Stimulated activated naive CD8-positive, alpha-beta T cell treated with anti-CD3 and anti-CD28 coated beads, Interleukin-15, Interleukin-2, amounts not matched to agents 100 ng/mL and 50 ng/mL, for 24 hours (primary cell): ENCODE results near the gene CHD9NB.

Experiments
- H3K27ac Mint-ChIP-seq: one replicate; pipeline ENCODE4 v1.8.0; 2021; ENCODE audit warnings: mild to moderate bottlenecking, mixed read lengths
- H3K27me3 Mint-ChIP-seq: one replicate; pipeline ENCODE4 v1.8.0; 2021; ENCODE audit warnings: mixed read lengths
- H3K36me3 Mint-ChIP-seq: one replicate; pipeline ENCODE4 v1.8.0; 2021; ENCODE audit warnings: low read depth, mixed read lengths
- H3K4me1 Mint-ChIP-seq: one replicate; pipeline ENCODE4 v1.8.0; 2021; ENCODE audit warnings: low read depth, mixed read lengths
- H3K4me3 Mint-ChIP-seq: one replicate; pipeline ENCODE4 v1.8.0; 2021; ENCODE audit warnings: mild to moderate bottlenecking, mixed read lengths
- H3K9me3 Mint-ChIP-seq: one replicate; pipeline ENCODE4 v1.8.0; 2021; ENCODE audit warnings: mixed read lengths

Gene CHD9NB

DNA sequence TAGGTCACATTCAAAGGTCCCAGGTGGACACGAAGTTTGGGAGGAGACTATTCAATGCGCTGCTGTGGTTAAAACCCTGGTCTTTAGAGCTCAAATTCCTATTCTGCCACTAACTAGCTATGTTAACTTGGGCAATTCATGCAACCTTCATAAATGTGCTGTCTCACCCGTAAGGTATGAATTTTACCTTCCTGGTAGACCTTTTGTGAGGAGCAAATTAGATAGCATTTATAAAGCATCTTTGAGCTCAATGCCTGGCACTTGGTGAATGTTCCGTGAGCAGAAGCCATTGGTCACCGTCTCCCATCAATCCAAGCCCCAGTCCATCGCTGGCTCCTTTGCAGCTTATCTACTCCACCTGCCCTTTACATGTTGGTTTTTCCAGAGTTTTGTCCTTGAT is 16.6 kb downstream of the CHD9NB start:
- Mint-ChIP-seq H3K9me3 (no peaks in the 10 kb centered on the region), H3K27me3 (peaks cover 23% of the 10 kb centered on the region), H3K27ac (no peak overlapping the region)

DNA sequence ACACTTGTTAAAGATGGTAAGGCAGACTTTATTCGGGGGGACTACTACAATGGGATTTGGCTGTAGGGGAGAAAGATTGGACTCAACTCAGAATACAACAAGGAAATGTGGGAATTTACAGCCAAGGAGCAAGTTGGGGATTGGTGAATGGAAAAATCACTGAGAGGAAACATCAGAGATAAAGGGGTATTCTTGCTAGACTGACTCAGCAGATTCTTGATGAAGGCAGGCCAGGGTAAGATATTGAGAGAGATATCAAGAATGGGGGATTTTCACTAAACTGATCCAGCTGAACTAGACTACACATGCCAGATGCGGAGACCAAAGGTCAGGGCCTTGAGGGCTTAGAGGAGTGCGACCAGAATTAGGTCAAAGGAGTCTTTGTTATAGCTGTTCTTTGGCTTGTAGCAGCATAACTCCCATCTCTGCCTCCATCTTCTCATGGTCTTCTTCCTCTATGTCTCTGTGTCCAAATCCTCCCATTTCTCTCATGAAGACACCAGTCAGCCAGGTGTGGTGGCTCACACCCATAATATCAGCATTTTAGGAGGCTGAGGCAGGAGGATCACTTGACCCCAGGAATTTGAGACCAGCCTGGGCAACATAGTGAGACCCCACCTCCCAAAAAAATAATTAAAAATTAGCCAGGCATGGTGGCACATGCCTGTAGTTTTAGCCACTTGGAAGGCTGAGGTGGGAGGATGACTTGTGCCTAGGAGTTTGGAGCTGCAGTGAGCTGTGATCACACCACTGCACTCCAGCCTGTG is 17.3 kb downstream of the CHD9NB start:
- Mint-ChIP-seq H3K9me3 (no peaks in the 10 kb centered on the region), H3K36me3 (no peaks in the 10 kb centered on the region), H3K4me3 (no peak overlapping the region), H3K27me3 (peaks cover 23% of the 10 kb centered on the region), H3K4me1 (no peaks in the 10 kb centered on the region), H3K27ac (no peak overlapping the region)

More for the DNA sequence above, 16.6 kb downstream of the CHD9NB start:
- Mint-ChIP-seq H3K36me3 (no peaks in the 10 kb centered on the region), H3K4me1 (no peaks in the 10 kb centered on the region), H3K4me3 (no peak overlapping the region)

DNA sequence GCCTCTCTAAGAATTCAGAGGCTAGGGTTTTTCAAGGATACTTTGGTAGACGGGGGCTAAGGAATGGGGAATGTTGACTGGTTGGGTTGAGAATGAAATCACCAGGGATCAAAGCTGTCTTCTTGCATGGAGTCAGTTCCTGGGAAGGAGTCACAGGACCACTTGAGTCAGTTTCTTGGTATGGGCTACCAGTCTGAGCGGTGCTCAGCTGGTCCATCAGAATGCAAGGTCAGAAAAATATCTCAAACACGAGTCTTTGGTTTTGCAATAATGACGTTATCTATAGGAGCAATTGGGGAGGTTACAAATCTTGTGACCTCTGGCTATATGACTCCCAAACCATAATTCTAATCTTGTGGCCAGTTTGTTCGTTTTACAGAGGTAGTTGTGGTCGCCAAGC is 18.4 kb downstream of the CHD9NB start:
- Mint-ChIP-seq H3K27ac (no peak overlapping the region), H3K9me3 (no peaks in the 10 kb centered on the region), H3K36me3 (no peaks in the 10 kb centered on the region), H3K27me3 (peaks cover 23% of the 10 kb centered on the region), H3K4me1 (no peaks in the 10 kb centered on the region), H3K4me3 (no peak overlapping the region)

DNA sequence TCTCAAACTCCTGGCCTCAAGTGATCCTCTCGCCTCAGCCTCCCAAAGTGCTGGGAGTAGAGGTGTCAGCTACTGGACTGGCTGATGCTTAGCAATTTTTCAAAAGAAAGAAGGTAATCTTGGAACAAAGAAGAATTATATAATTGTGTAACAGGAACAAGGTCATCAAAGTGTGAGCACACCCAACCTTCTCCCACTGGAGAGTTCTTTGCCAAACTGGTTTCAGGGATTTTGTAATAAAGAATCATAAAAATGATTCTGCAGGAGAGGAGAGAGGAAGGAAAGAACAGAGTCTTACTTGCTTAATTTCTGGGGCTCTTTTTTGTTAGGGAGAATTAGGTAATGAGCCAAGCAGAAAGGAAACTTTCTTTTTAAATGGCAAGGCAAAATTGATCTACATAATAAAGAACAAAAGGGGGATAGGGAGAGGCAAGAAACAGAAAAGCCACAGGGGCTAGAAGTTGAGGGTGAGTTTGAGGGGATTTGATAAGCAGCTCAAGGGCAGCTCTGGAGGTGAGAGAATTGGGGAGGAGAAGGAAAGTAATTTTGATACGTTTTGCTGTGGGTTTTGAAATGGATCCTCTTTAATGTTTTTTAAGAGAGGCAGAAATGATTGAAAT is 21.3 kb downstream of the CHD9NB start:
- Mint-ChIP-seq H3K27me3 (peaks cover 23% of the 10 kb centered on the region), H3K27ac (no peak overlapping the region), H3K9me3 (no peaks in the 10 kb centered on the region), H3K36me3 (no peaks in the 10 kb centered on the region), H3K4me1 (no peaks in the 10 kb centered on the region), H3K4me3 (no peak overlapping the region)

DNA sequence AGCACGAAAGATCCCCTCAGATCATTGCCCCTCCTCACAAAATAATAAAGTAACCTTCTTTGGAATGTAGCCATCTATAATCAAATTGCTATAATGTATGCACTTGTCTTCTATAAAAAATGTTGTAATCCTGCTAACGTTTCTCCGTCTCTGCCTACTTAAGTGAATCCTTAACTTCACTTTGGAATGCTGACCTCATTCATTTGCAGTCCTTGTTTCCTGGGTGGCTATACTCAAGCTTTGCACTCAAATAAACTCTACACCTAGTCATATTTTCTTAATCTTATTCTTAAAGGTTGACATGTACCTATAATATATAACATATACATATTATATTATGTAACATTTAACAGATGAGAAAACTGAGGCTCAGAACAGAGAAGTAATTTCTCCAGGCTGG is 22.7 kb downstream of the CHD9NB start:
- no peaks in the 10 kb centered on the region for H3K4me1 Mint-ChIP-seq
- H3K9me3 Mint-ChIP-seq = no peaks in the 10 kb centered on the region
- H3K27me3 Mint-ChIP-seq = peaks cover 18% of the 10 kb centered on the region
- H3K4me3 Mint-ChIP-seq = no peak overlapping the region
- H3K27ac Mint-ChIP-seq = no peak overlapping the region
- no peaks in the 10 kb centered on the region for H3K36me3 Mint-ChIP-seq

DNA sequence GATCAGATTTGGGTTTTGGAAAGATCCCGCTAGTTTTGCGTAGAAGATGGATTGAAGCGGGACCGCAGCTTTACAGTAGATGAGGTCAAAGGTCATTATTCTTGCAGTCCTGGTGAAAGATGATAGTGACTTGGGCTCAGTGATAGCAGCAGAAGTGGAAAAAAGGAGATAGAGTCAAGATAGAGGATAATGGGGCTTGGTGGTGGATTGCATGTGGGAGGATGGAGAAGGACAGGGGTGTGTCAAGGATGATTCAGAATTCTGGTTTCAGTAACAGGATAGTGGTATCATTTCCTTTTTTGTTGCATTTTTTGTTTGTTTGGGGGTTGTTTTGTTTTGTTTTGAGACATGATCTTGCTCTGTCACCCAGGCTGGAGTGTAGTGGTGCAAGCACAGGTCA is 28.7 kb downstream of the CHD9NB start:
- Mint-ChIP-seq H3K4me3 (no peak overlapping the region), H3K27me3 (peaks cover 6% of the 10 kb centered on the region), H3K36me3 (no peaks in the 10 kb centered on the region)

DNA sequence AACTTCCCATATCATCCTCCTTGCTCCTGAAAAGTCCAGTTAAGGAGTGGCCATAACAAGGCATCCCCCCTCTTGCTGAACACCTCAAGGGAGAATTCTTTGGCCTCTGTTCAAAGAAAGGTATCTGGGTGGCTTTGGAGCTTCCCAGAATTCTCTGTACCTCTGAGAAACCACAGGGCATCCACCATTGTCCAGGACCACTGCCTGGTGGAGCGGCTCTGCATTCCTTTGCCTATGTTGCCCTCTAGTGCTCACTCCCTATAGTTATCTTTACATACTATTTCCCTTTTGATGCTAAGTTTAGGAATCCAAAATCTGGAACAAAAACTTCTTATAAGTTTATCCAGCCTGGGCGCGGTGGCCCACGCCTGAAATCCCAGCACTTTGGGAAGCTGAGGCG is 30.3 kb downstream of the CHD9NB start:
- Mint-ChIP-seq H3K36me3 (no peaks in the 10 kb centered on the region), H3K27me3 (peaks cover 4% of the 10 kb centered on the region), H3K9me3 (no peaks in the 10 kb centered on the region), H3K27ac (no peak overlapping the region), H3K4me3 (no peak overlapping the region), H3K4me1 (no peaks in the 10 kb centered on the region)

More for the DNA sequence above, 28.7 kb downstream of the CHD9NB start:
- no peaks in the 10 kb centered on the region for H3K4me1 Mint-ChIP-seq
- H3K9me3 Mint-ChIP-seq = no peaks in the 10 kb centered on the region
- H3K27ac Mint-ChIP-seq = no peak overlapping the region

DNA sequence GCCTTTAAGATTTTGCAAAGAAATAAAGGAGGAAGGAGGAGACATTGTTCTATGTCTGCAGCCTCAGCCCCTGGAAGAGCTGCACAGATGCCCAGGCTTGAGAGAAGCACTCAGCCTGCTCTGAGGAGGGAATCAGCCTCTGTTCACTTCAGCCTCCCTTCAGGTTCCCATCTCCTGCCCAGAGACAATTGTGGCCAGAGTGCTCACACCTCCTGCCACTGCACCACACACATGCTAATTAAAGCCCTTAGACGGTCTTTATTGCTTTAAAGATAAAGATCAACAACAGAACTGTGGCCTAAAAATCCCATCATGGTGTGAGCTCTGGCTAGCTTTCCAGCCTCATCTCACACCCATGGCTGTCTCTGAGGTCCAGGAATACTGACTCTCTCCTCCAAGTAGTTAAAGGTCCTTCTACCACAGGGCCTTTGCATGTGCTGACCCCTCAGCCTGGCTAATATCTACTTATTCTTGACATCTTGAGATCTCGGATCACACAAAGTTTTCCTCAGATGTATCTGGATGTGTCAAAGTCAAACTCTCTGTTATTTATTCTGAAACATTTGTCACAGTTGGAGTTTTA is 33.8 kb downstream of the CHD9NB start:
- Mint-ChIP-seq H3K4me3 (no peak overlapping the region), H3K27me3 (peaks cover 21% of the 10 kb centered on the region), H3K4me1 (no peaks in the 10 kb centered on the region), H3K27ac (no peak overlapping the region), H3K9me3 (no peaks in the 10 kb centered on the region), H3K36me3 (no peaks in the 10 kb centered on the region)

DNA sequence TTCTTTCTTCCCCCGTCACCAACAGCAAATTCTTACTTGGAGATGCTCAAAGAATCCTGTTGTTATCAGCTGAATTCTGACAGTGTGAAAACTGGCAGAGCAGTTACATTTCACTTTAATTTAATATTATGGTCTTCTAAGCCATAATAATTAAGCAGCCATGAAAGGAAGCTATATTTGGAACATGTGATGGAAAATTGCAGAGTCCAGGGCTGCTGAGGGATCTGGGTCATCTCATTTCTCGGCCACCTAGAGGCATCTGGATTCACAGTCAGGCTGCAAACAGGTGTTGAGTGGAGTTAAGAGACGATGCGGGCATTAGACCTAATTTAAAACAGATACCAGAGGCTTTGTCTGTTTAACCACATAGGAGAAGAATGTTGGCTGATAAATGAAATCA is 38.4 kb downstream of the CHD9NB start:
- H3K27me3 Mint-ChIP-seq = peaks cover 31% of the 10 kb centered on the region
- H3K4me3 Mint-ChIP-seq = no peak overlapping the region
- H3K9me3 Mint-ChIP-seq = no peaks in the 10 kb centered on the region
- no peak overlapping the region for H3K27ac Mint-ChIP-seq
- no peaks in the 10 kb centered on the region for H3K4me1 Mint-ChIP-seq
- no peaks in the 10 kb centered on the region for H3K36me3 Mint-ChIP-seq

DNA sequence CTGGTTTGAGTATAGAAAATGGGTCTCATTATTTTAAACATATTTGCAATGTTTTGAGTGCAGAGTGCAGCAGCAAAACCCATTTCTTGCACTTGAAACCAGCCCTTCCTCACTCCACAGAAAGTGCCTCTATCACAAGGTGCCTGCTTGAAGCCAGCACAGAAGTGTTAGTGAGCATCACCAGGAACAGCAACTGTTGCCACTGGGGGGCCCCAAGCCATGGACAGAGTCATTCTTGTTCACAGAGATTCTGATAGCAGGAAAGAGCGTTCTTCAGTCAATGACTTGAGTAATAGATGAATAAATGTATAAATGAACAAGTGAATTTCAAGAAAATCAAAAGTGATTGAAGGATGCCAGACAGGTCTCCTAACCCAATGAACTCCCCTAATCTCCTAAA is 45.6 kb downstream of the CHD9NB start:
- H3K4me3 Mint-ChIP-seq = no peak overlapping the region
- H3K4me1 Mint-ChIP-seq = no peaks in the 10 kb centered on the region
- H3K36me3 Mint-ChIP-seq = no peaks in the 10 kb centered on the region
- peaks cover 15% of the 10 kb centered on the region for H3K27me3 Mint-ChIP-seq
- H3K9me3 Mint-ChIP-seq = no peaks in the 10 kb centered on the region
- no peak overlapping the region for H3K27ac Mint-ChIP-seq

DNA sequence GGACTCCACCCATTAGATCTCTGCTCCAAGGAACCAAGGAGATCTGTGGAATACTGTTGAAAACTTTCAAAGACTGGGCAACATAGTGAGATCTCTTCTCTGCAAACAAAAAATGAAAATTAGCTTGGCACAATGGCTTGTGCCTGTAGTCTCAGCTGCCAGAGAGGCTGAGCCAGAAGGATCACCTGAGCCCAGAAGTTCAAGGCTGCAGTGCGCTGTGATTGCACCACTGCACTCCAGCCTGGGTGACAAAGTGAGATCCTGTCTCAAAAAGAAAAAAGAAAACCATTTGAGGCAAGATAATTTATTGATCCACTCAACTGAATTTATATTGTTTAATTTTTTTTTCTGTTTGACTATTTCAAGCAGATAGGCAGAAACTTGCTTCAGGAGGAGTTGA is 54.8 kb downstream of the CHD9NB start:
- Mint-ChIP-seq H3K9me3 (no peaks in the 10 kb centered on the region), H3K27ac (no peak overlapping the region), H3K27me3 (peaks cover 11% of the 10 kb centered on the region), H3K4me3 (no peak overlapping the region), H3K4me1 (no peaks in the 10 kb centered on the region), H3K36me3 (no peaks in the 10 kb centered on the region)

DNA sequence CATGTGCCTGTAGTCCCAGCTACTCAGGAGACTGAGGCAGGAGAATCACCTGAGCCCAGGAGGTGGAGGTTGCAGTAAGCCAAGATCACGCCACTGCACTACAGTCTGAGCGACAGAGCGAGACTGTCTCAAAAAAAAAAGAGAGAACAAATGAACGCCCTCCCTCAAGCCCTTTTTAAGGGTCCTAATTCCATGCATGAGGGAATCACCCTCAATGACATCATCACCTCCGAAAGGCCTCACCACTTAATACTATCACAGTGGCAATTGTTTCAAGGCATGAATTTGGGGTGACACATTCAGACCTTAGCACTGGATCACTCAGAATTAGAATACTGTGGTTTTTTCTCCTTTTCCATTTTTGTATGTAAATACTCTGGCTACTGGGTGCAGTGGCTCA is 57.8 kb downstream of the CHD9NB start:
- Mint-ChIP-seq H3K4me1 (no peaks in the 10 kb centered on the region), H3K4me3 (no peak overlapping the region), H3K27me3 (peaks cover 6% of the 10 kb centered on the region), H3K27ac (no peak overlapping the region), H3K9me3 (no peaks in the 10 kb centered on the region), H3K36me3 (no peaks in the 10 kb centered on the region)

DNA sequence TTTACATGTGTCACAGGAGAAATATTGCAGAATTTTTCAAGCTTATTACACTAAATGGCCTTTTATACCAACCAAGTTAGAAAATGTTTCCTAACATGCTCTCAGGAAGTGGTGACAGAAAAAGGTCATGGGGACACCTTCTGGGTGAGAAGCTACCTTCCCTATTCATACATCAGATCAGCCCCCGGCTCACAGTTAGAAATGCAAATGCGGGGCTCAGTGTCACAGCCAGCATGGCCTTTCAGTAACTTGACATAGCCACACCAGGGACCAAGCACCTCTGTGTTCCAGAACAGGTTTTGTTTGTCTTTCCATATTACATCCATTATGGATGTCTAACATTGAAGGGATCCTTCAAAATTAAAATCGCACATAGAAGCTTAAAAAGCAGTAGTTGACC is 59.5 kb downstream of the CHD9NB start:
- H3K4me1 Mint-ChIP-seq = no peaks in the 10 kb centered on the region
- H3K4me3 Mint-ChIP-seq = no peak overlapping the region
- H3K27ac Mint-ChIP-seq = no peak overlapping the region
- H3K9me3 Mint-ChIP-seq = no peaks in the 10 kb centered on the region
- no peaks in the 10 kb centered on the region for H3K36me3 Mint-ChIP-seq
- peaks cover 17% of the 10 kb centered on the region for H3K27me3 Mint-ChIP-seq

DNA sequence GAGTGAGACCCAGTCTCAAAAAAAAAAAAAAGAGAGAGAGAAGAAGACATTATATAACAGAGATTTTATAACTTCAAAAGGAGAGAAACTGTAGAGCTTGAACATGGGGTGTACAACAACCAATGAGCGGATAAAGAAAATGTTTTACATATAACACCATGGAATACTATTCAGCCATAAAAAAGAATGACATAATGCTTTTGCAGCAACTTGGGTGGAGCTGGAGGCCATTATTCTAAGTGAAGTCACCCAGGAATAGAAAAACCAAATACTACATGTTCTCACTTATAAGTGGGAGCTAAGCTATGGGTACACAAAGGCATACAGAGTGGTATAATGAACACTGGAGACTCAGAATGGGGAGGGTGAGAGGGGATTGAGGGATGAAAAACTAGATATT is 61.1 kb downstream of the CHD9NB start:
- no peaks in the 10 kb centered on the region for H3K4me1 Mint-ChIP-seq
- H3K36me3 Mint-ChIP-seq = no peaks in the 10 kb centered on the region
- no peak overlapping the region for H3K4me3 Mint-ChIP-seq
- H3K27ac Mint-ChIP-seq = no peak overlapping the region
- peaks cover 13% of the 10 kb centered on the region for H3K27me3 Mint-ChIP-seq
- H3K9me3 Mint-ChIP-seq = no peaks in the 10 kb centered on the region
